Urinary bladder (tissue), 4 donors: ENCODE data around the gene SPATA13. TPM values are rescaled to one million over a fixed set of nuclear protein-coding genes. Genes with fewer than 3 reads are reported as not detected.

Source experiments
- DNase-seq: peaks from one replicate; pipeline ENCODE4 v3.0.0-alpha.2; 2015; ENCODE audit errors: extremely low spot score
- H3K27ac ChIP-seq: one replicate; pipeline ENCODE4 v1.5.1; 2013; ENCODE audit warnings: low read depth, mild to moderate bottlenecking, moderate library complexity
- H3K36me3 ChIP-seq: one replicate; pipeline ENCODE4 v1.6.1; 2013; ENCODE audit warnings: mild to moderate bottlenecking, moderate library complexity; ENCODE audit not compliant: insufficient read depth
- H3K4me1 ChIP-seq: one replicate; pipeline ENCODE4 v1.6.1; 2013; ENCODE audit warnings: mild to moderate bottlenecking, moderate library complexity; ENCODE audit not compliant: insufficient read depth
- H3K4me3 ChIP-seq: one replicate; pipeline ENCODE4 v1.5.1; 2013; ENCODE audit warnings: low read depth, low read length
- WGBS: extraction: QIAGEN DNeasy Blood & Tissue Kit; methylation state at CpG from one replicate; pipeline ENCODE4 v1.1.7; 2013; 5-methylcytosine and 5-hydroxymethylcytosine counted together
- polyA plus RNA-seq: library from polyadenylated mRNA; stranded (reverse); fragments of 200-250 nt; gene quantifications from one replicate; pipeline ENCODE4 v1.2.3, GENCODE V29; 2013
- total RNA-seq: library from RNA; depleted of rRNA; stranded (reverse); fragments of >200 nt; gene quantifications from one replicate; pipeline ENCODE4 v1.2.3, GENCODE V29; 2014
- donor health status: healthy with polysubstance abuse.
- donor health status: healthy.

The SPATA13 gene
- total and polyA plus RNA-seq, 2 donors, result 5.8 to 13.6 TPM

- no peak overlapping the region for H3K4me3 ChIP-seq
- DNase-seq, result no peak
These were observed 93.8 kb downstream of the SPATA13 start for GRCh38 chr13:24254146-24254841.

GRCh38 chr13:24257497-24257896, 97.0 kb downstream of the SPATA13 start:
- no peaks in the 10 kb centered on the region for H3K4me1 ChIP-seq
- DNase-seq, result no peak
- H3K27ac ChIP-seq, result no peak overlapping the region
- no peak overlapping the region for H3K4me3 ChIP-seq
- 74% methylated on average over 1 of the region's 1 CpG for WGBS
- H3K36me3 ChIP-seq, result no peaks in the 10 kb centered on the region

More at GRCh38 chr13:24254146-24254841, 93.8 kb downstream of the SPATA13 start:
- no peaks in the 10 kb centered on the region for H3K4me1 ChIP-seq
- H3K27ac ChIP-seq, result no peak overlapping the region
- H3K36me3 ChIP-seq, result no peaks in the 10 kb centered on the region
- WGBS, result 77% methylated on average over 10 of the region's 10 CpGs

- H3K4me3 ChIP-seq, result no peak overlapping the region
- H3K36me3 ChIP-seq, result no peaks in the 10 kb centered on the region
- no peak for DNase-seq
- H3K4me1 ChIP-seq, result no peaks in the 10 kb centered on the region
- 67% methylated on average over 3 of the region's 3 CpGs for WGBS
- H3K27ac ChIP-seq, result no peak overlapping the region
These were observed 101.0 kb downstream of the SPATA13 start for GRCh38 chr13:24261566-24261965.

- 24% methylated on average over 4 of the region's 4 CpGs for WGBS
- no peak overlapping the region for H3K4me3 ChIP-seq
- no peaks in the 10 kb centered on the region for H3K4me1 ChIP-seq
- no peak for DNase-seq
- H3K27ac ChIP-seq, result no peak overlapping the region
- H3K36me3 ChIP-seq, result no peaks in the 10 kb centered on the region
These were observed 103.1 kb downstream of the SPATA13 start for GRCh38 chr13:24263632-24264031.

- Histone ChIP-seq H3K4me1 (no peaks in the 10 kb centered on the region), H3K4me3 (no peak overlapping the region), H3K27ac (no peak overlapping the region), H3K36me3 (no peaks in the 10 kb centered on the region)
- no peak for DNase-seq
- 86% methylated on average over 8 of the region's 8 CpGs for WGBS
These were observed 104.5 kb downstream of the SPATA13 start for GRCh38 chr13:24264976-24265375.

GRCh38 chr13:24265453-24265852, 104.9 kb downstream of the SPATA13 start:
- DNase-seq, result no peak
- Histone ChIP-seq H3K4me1 (no peaks in the 10 kb centered on the region), H3K36me3 (no peaks in the 10 kb centered on the region), H3K27ac (no peak overlapping the region), H3K4me3 (no peak overlapping the region)
- 97% methylated on average over 3 of the region's 3 CpGs for WGBS

- 54% methylated on average over 3 of the region's 3 CpGs for WGBS
- no peak overlapping the region for H3K4me3 ChIP-seq
- DNase-seq, result no peak
- H3K4me1 ChIP-seq, result no peaks in the 10 kb centered on the region
- H3K36me3 ChIP-seq, result no peaks in the 10 kb centered on the region
- no peak overlapping the region for H3K27ac ChIP-seq
These were observed 106.8 kb downstream of the SPATA13 start for GRCh38 chr13:24267274-24267673.

- no peaks in the 10 kb centered on the region for H3K4me1 ChIP-seq
- H3K27ac ChIP-seq, result no peak overlapping the region
- 92% methylated on average over 2 of the region's 2 CpGs for WGBS
- DNase-seq, result no peak
- no peak overlapping the region for H3K4me3 ChIP-seq
- H3K36me3 ChIP-seq, result no peaks in the 10 kb centered on the region
These were observed 107.3 kb downstream of the SPATA13 start for GRCh38 chr13:24267801-24268200.

GRCh38 chr13:24269821-24270220, 109.3 kb downstream of the SPATA13 start:
- H3K4me3 ChIP-seq, result no peak overlapping the region
- DNase-seq, result no peak
- no peaks in the 10 kb centered on the region for H3K36me3 ChIP-seq
- H3K4me1 ChIP-seq, result no peaks in the 10 kb centered on the region
- no peak overlapping the region for H3K27ac ChIP-seq
- 92% methylated on average over 4 of the region's 4 CpGs for WGBS

- no peaks in the 10 kb centered on the region for H3K36me3 ChIP-seq
- H3K4me1 ChIP-seq, result no peaks in the 10 kb centered on the region
- peak overlapping the region; percentile 5 for H3K4me3 ChIP-seq
- 3% methylated on average over 10 of the region's 10 CpGs for WGBS
- peak; percentile 28 for DNase-seq
- H3K27ac ChIP-seq, result no peak overlapping the region
These were observed 110.2 kb downstream of the SPATA13 start for GRCh38 chr13:24270639-24271141.

GRCh38 chr13:24271231-24271600, 110.7 kb downstream of the SPATA13 start:
- Histone ChIP-seq H3K36me3 (no peaks in the 10 kb centered on the region), H3K27ac (no peak overlapping the region), H3K4me3 (peak overlapping the region; percentile 26), H3K4me1 (no peaks in the 10 kb centered on the region)
- 39% methylated on average over 1 of the region's 1 CpG for WGBS
- no peak for DNase-seq

- no peak for DNase-seq
- no peaks in the 10 kb centered on the region for H3K4me1 ChIP-seq
- WGBS, result 11% methylated on average over 25 of the region's 25 CpGs
These were observed 111.3 kb downstream of the SPATA13 start for GRCh38 chr13:24271601-24272451.

GRCh38 chr13:24272452-24273161, 112.1 kb downstream of the SPATA13 start:
- no peaks in the 10 kb centered on the region for H3K4me1 ChIP-seq
- DNase-seq, result no peak
- no peaks in the 10 kb centered on the region for H3K36me3 ChIP-seq
- H3K4me3 ChIP-seq, result peak overlapping the region; percentile 26
- peak overlapping the region; percentile 70 for H3K27ac ChIP-seq
- WGBS, result 72% methylated on average over 18 of the region's 18 CpGs

More at GRCh38 chr13:24271601-24272451, 111.3 kb downstream of the SPATA13 start:
- peak overlapping the region; percentile 70 for H3K27ac ChIP-seq
- peak overlapping the region; percentile 26 for H3K4me3 ChIP-seq
- H3K36me3 ChIP-seq, result no peaks in the 10 kb centered on the region
